Measurements from ENCODE around the gene ERG.

GRCh38 chr21:38454702-38455101, 43.6 kb downstream of the ERG start:
- TF ChIP-seq TAF1 (IDR thresholded peaks at IDR 0.05; ENCODE audit: low read depth, low read length) (no peak), SPI1 (IDR thresholded peaks at IDR 0.05; ENCODE audit: low read depth, low read length) (no peak), POLR2A (IDR thresholded peaks at IDR 0.05; ENCODE audit: low read depth, low read length) (no peak), POLR2AphosphoS5 (IDR thresholded peaks at IDR 0.05; ENCODE audit: low read depth, low read length) (no peak), PAX5 (IDR thresholded peaks at IDR 0.05; ENCODE audit: insufficient read depth, low read length, severe bottlenecking) (no peak)
